Ovary (tissue), 9 donors: ENCODE measurements around the gene ARHGEF6. TPM values are rescaled to one million over a fixed set of nuclear protein-coding genes. Genes with fewer than 3 reads are reported as not detected.

Source experiments
- DNase-seq, 5 donors: peaks; one replicate each; pipeline ENCODE4 v3.0.0-alpha.2; 2019 to 2020
- H3K27ac ChIP-seq, 2 donors: fragments of 200-600 bp; one replicate each; pipeline versions ENCODE4 v1.5.1 to v1.8.0; 2019 to 2022
- H3K27me3 ChIP-seq: fragments of 200-600 bp; one replicate; pipeline ENCODE4 v1.8.0; 2022
- H3K36me3 ChIP-seq: fragments of 200-600 bp; sonication (generic); one replicate; pipeline ENCODE4 v1.5.1; 2019
- H3K4me1 ChIP-seq: one replicate; pipeline ENCODE4 v1.8.1; 2013; ENCODE audit warnings: mild to moderate bottlenecking, moderate library complexity; ENCODE audit not compliant: insufficient read depth
- H3K4me3 ChIP-seq: fragments of 200-600 bp; sonication (generic); one replicate; pipeline ENCODE4 v1.5.1; 2017
- H3K9me3 ChIP-seq, 2 donors: fragments of 200-600 bp in 1 of 2; sonication (generic) in 1 of 2; one replicate each; pipeline versions ENCODE4 v1.5.1 to v1.8.1; 2013 to 2019; ENCODE audit warnings: mild to moderate bottlenecking in 1 of 2, moderate library complexity in 1 of 2
- EP300 ChIP-seq: sonication (generic); formaldehyde crosslinking; IDR thresholded peaks from one replicate; pipeline ENCODE4 v1.6.1; 2017; ENCODE audit warnings: antibody characterized with exemption
- POLR2A ChIP-seq: fragments of 450-650 bp; IDR thresholded peaks from one replicate; pipeline ENCODE4 v1.6.1; 2017; ENCODE audit warnings: antibody characterized with exemption, mild to moderate bottlenecking, moderate library complexity
- WGBS, 3 donors: extraction: QIAGEN DNeasy Blood & Tissue Kit in 1 of 3; methylation state at CpG; one replicate each; pipeline versions ENCODE4 v1.1.5 to v1.1.7; 2013 to 2017; 5-methylcytosine and 5-hydroxymethylcytosine counted together
- intact Hi-C, 4 donors: fragments of 100-400 bp; cut with DNase I; formaldehyde crosslinking; loops; one replicate each; pipeline versions ENCODE4 v1.11.0 to v1.15.1; 2022 to 2023
- polyA plus RNA-seq, 2 donors: library from polyadenylated mRNA; stranded (reverse); fragments of 200-250 nt in 1 of 2; fragments of 350-450 nt in 1 of 2; fragmentation: Illumina TruSeq in 1 of 2; extraction: RNeasy Lipid Tissue Mini Kit (QIAGEN cat#74804) in 1 of 2; gene quantifications; one replicate each; pipeline ENCODE4 v1.2.3, GENCODE V29; 2013 to 2014
- total RNA-seq, 7 donors: library from RNA; depleted of rRNA in 2 of 7; stranded (reverse); fragments of >200 nt in 2 of 7; fragmentation: NEBNext Ultra II Directional in 3 of 7; extraction: Animal tissue kit (Norgen Biotek cat#: 25700) in 3 of 7; gene quantifications; one replicate each; pipeline versions ENCODE4 v1.1.0 to v1.2.4, GENCODE V29; 2016 to 2023
- TF ChIP-seq, protein P1 (sequence below), 3 donors: fragments of 450-650 bp in 2 of 3; fragments of 200-600 bp in 1 of 3; IDR thresholded peaks; one replicate each; pipeline versions ENCODE4 v1.5.1 to v1.8.0; 2016 to 2022; ENCODE audit warnings: antibody characterized with exemption in 3 of 3, mild to moderate bottlenecking in 1 of 3
- donor health status: DM: no; HTN: no; CAD: no; lungs with moderate emphysema.
- donor health status: DM: no; HTN: no; CAD: no.
- donor health status: Bipolar disorder and iron deficiency.
- donor health status: DM: yes; HTN: yes; CAD: no.
- donor health status: DM: no; HTN: no; CAD: no.
- donor health status: DM: yes; HTN: yes; CAD: no.

The ARHGEF6 gene
- total and polyA plus RNA-seq, 9 donors: 9.5 to 37.9 (median 20.8) TPM

GRCh38 chrX:136750364-136750763 lies 30.4 kb downstream of the ARHGEF6 start:
- intact Hi-C loops: no loop called here
- TF ChIP-seq, protein P1, sequence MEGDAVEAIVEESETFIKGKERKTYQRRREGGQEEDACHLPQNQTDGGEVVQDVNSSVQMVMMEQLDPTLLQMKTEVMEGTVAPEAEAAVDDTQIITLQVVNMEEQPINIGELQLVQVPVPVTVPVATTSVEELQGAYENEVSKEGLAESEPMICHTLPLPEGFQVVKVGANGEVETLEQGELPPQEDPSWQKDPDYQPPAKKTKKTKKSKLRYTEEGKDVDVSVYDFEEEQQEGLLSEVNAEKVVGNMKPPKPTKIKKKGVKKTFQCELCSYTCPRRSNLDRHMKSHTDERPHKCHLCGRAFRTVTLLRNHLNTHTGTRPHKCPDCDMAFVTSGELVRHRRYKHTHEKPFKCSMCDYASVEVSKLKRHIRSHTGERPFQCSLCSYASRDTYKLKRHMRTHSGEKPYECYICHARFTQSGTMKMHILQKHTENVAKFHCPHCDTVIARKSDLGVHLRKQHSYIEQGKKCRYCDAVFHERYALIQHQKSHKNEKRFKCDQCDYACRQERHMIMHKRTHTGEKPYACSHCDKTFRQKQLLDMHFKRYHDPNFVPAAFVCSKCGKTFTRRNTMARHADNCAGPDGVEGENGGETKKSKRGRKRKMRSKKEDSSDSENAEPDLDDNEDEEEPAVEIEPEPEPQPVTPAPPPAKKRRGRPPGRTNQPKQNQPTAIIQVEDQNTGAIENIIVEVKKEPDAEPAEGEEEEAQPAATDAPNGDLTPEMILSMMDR (IDR thresholded peaks at IDR 0.05): no peak
- TF ChIP-seq EP300 (no peak), POLR2A (no peak)
- no peak overlapping the region for H3K4me3 ChIP-seq
- H3K27ac ChIP-seq: no peak overlapping the region
- DNase-seq: no peak
- 50 to 56% (median 51%) methylated on average over 2 of the region's 2 CpGs for WGBS, 3 donors
- no peaks in the 10 kb centered on the region for H3K36me3 ChIP-seq
- no peaks in the 10 kb centered on the region for H3K9me3 ChIP-seq
- H3K4me1 ChIP-seq: peaks cover 1% of the 10 kb centered on the region
- no peaks in the 10 kb centered on the region for H3K27me3 ChIP-seq

DNA sequence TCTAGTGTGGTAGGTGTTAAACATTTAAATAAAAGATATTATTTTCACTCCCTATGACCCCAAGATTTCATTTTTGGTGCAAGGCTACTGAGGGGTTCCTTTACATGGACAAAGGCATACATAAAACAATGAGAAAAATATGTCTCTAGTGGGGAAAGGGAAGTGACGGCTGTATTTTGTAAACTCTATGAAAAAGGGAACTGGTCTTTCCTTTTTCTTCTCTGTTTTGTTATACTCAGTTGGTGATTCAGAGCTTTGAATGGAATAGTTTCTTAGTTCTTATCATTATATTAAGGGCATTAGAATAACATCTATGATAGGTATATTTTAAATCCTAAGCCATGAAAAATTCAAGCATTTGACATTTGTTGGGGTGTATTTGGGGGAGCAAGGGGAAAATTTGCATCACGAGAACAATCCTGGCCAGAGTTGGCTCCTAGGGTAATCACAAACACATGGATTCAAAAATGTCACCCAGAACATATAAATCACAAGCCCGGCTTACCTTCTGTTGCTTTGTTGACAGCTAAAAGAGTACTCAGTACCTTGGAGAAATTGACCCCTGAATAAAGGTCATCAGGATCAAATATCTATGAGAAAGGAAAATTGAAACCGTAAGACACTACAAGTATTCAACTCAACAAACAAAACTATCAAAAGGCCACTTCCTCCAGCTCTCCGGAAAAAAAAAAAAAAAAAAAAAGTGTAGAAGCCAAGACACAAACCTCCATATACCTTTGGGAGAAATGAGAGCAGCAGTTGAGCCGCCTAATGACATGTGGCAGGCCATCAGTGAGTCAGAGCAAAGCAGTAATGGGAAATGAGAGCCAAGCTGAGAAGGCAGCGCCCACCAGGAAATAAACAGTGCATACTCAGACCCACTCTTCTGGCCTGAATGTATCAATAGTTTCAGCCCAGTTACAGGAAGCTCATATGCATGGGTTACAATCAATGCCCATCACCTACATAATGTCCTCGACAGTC lies 33.4 kb downstream of the ARHGEF6 start:
- WGBS, 3 donors: 61 to 77% (median 66%) methylated on average over 8 of the region's 8 CpGs
- Histone ChIP-seq H3K27me3 (no peaks in the 10 kb centered on the region), H3K36me3 (no peaks in the 10 kb centered on the region), H3K4me1 (peaks cover 1% of the 10 kb centered on the region), H3K9me3 (no peaks in the 10 kb centered on the region), H3K4me3 (no peak overlapping the region), H3K27ac (no peak overlapping the region)
- TF ChIP-seq POLR2A (no peak), EP300 (no peak)
- TF ChIP-seq, protein P1 (IDR thresholded peaks at IDR 0.05): no peak
- no peak for DNase-seq
- intact Hi-C loops: no loop called here

- Histone ChIP-seq H3K4me1 (peaks cover 1% of the 10 kb centered on the region), H3K27ac (no peak overlapping the region), H3K36me3 (no peaks in the 10 kb centered on the region), H3K9me3 (no peaks in the 10 kb centered on the region), H3K4me3 (no peak overlapping the region), H3K27me3 (no peaks in the 10 kb centered on the region)
- DNase-seq: no peak
- WGBS, 3 donors: 35 to 41% (median 40%) methylated on average over 7 of the region's 7 CpGs
- intact Hi-C loops: no loop called here
- TF ChIP-seq, protein P1 (IDR thresholded peaks at IDR 0.05): no peak
- TF ChIP-seq EP300 (no peak), POLR2A (no peak)
These were observed 35.2 kb downstream of the ARHGEF6 start for GRCh38 chrX:136745215-136746173.

DNA sequence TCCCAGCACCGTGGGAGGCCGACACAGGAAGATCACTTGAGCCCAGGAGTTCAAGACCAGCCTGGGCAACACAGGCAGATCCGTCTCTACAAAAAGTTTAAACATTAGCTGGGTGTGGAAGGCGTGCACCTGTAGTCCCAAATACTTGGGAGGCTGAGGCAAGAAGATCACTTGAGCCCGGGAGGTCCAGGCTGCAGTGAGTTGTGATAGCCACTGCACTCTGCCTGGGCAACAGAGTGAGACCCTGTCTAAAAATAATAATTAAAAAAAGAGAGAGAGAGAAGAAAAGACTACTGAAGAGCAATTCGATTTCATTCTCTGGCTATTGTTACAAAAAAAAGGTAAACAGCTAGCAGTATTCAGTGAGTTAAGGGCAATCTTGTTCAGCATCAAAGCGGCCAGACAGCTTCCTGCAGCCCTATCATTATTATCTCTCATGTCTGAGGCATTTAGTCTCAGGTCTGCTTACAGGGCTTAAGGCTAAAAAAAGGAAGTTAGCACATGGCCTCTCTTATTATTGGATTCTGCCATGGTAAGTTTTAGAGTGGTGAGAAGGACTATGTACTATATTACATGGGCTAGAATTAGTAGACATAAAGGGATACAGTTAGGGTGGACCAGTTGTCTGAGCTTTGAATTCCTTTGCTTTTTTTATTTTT lies 37.9 kb downstream of the ARHGEF6 start:
- TF ChIP-seq POLR2A (no peak), EP300 (no peak)
- TF ChIP-seq, protein P1 (IDR thresholded peaks at IDR 0.05): no peak
- 73 to 78% (median 77%) methylated on average over 7 of the region's 7 CpGs for WGBS, 3 donors

More for the DNA sequence above, 37.9 kb downstream of the ARHGEF6 start:
- no peak overlapping the region for H3K27ac ChIP-seq
- peaks cover 1% of the 10 kb centered on the region for H3K4me1 ChIP-seq
- H3K27me3 ChIP-seq: no peaks in the 10 kb centered on the region
- no peaks in the 10 kb centered on the region for H3K9me3 ChIP-seq
- intact Hi-C loops: no loop called here
- H3K4me3 ChIP-seq: no peak overlapping the region
- no peaks in the 10 kb centered on the region for H3K36me3 ChIP-seq
- DNase-seq: no peak
